GM21526 (cell line): ENCODE data around the gene ARHGAP24.
"Not testable (repeated sequence)": the region's sequence is repeated elsewhere in the genome, so short reads cannot be mapped to it uniquely, and the experiment has no call there.

Source experiments
- ATAC-seq: cut with Tn5 transposase; IDR thresholded peaks from one replicate; pipeline ENCODE4 v1.9.1; 2021; ENCODE audit warnings: moderate library complexity; ENCODE audit not compliant: unreplicated experiment, low FRiP score

Gene ARHGAP24

GRCh38 chr4:85482010-85482738 lies 7.2 kb downstream of the ARHGAP24 start:
- ATAC-seq, result no peak

- ATAC-seq, result no peak
Observed at GRCh38 chr4:85486425-85487086, 11.6 kb downstream of the ARHGAP24 start.

DNA sequence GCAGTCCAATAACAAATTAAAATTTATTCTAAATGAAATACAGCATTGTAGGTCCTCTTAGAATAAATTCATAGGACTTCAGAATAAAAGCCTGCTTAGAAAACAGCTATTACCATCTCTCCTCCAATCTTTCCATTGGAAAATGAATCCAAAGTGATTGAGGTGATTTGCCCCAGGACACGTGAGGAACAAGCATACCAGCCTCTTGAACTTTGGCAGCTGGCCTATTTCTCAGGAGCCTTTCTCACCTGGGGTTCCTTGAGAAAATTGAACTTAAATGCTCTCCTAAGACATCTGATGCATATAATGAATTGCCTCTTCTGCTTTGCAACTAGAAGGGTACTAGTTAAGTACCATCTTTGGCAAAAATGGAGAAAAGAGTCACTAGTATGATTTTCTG lies 13.5 kb downstream of the ARHGAP24 start:
- ATAC-seq, result no peak

DNA sequence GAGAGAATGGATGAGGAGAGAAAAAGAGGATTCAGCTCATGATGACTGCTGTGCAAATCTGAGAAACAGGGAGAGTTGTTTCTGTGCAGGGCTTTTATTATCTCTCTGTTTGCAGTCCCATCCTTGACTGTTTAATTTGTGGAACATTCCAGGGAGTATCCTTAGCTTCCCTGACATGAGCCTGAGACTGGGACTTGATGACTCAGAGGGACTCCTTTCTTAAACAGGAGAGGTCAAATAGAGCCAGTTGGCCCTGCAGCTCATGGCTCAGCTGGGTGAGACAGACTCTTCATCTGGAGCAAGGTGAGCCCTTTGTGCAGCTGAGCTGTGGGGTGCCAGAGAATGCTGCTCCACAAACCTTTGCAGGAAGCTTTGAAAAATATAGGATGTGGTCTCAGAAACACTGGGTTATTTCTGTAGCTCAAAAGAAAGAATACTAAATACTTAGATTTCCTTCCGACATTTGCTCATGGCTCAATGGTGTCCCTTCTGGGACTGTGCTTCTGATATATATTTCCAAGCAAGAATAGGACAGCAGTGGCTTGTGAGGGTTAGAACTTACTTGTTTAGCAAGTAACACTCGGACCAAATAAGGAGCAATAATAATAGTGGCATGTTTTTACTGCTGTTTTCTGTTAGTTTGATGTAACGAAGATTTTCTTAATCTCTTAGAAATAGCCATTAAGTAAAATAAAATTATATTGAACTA lies 14.5 kb downstream of the ARHGAP24 start:
- ATAC-seq, result no peak

DNA sequence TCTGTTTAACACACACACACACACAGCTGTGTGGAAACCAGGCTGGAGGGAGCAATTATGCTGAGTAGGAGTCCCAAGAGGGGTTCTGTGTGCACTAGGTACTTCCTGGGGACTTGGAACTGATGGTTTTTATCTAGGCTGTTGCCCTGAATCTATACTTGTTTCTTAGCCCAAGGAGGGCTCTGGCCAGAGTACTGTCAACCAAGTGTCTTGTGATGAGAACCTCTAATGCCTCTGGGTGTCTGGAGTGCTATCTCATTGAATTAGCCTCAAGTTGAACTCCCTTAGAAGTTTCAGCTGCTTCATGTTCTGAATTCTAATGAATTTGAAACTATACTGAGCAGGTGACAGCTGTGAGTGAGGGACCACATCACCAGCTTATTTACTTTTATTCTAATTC lies 16.6 kb downstream of the ARHGAP24 start:
- ATAC-seq, result no peak

GRCh38 chr4:85492336-85492735 lies 17.4 kb downstream of the ARHGAP24 start:
- no peak for ATAC-seq

DNA sequence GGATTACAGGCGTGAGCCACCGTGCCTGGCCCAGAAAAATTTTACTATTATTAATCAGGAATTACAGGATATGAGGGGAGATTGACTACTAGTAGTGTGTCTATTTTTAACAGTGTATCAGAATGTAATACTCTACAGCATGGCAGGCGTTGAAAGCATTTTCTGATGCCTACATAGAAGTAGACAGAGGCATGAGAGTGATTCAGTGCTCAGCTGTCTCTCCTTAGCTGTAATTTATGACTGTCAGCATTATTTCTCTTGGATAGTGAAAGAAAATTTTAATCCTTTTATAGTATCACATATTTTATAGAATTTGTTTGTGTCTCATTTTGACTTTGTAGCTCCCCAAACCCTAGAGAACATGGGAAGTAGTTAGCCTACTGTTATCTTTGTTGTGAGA lies 20.7 kb downstream of the ARHGAP24 start:
- ATAC-seq, result no peak

GRCh38 chr4:85496126-85496849 lies 21.3 kb downstream of the ARHGAP24 start:
- no peak for ATAC-seq

- no peak for ATAC-seq
Observed at GRCh38 chr4:85496933-85497332, 22.0 kb downstream of the ARHGAP24 start.

DNA sequence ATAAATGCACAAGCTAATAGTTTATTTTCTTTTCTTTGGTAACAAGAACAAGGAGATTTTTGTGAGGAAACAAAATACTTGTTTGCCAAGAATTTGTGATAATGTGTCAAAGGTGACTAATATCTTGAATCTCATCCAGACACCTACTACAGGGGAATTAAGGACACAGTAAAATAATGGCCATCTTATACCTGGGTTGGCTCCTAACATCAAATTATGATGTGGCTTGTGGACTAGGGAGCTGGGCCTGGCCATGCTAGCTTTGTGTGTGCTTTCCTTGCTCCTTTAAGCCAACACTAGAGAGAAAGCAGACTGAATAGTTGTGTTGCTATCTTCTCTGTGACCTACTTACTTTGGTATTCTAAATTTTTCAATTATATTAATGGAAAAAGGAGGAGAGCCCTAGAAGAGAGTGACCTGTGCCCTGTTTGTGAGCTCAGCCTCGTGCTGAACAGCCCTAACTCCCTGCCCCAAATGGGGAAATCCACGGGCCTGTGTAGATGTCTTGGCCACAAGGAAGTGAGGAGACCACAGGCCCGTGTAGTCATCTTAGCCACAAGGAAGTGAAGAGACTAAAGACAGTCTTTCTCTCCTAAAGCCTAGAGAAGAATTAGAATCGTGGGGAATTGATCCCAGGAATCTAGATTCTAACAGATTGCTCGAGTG lies 23.3 kb downstream of the ARHGAP24 start:
- ATAC-seq, result peak; percentile 93

DNA sequence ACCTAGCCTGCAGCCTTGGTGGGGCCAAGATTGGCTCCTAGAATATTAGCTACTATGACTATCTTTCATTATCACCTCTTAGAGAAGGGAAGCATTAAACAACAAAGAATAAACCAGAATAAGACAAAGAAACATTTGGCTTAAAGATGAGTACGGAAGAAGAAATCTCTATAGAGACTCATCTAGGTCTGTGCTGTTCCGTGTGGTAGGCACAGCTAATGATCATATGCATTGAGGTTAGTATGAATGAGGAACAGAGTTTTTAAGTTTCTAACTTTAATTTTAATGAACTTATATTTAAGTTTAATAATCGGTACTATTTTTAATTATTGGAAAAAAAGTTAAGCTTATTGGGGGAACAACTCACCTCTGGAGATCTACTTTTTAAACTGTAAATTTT lies 24.6 kb downstream of the ARHGAP24 start:
- no peak for ATAC-seq

DNA sequence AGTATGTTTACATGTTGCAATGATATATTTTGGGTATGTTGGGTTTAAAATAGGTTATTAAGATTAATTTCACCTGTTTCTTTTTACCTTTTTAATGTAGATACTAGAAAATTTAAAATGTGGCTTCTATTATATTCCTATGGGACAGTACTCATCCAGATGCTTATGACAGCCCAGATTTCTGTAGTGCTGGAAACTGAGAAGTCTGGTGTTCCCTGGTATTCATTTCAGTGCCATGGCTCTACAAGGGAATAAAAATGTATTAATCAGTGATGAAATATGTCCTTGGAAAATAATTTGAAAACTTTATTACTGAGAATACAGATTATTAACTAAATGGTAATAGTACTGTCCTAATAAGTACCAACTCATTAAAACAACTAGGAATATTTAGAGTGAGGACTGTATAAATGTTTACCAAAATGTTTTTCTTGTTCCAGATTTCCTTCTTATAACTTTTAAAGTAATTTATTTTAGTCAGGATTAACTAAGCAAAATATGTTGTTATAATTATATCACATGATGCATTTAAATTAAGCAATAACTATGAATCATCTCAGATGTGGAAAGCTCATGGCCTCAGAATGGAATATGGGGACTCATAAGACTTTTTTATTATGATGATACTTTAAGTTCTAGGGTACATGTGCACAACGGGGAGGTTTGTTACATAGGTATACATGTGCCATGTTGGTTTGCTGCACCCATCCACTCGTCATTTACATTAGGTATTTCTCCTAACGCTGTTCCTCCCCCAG lies 25.3 kb downstream of the ARHGAP24 start:
- no peak for ATAC-seq

DNA sequence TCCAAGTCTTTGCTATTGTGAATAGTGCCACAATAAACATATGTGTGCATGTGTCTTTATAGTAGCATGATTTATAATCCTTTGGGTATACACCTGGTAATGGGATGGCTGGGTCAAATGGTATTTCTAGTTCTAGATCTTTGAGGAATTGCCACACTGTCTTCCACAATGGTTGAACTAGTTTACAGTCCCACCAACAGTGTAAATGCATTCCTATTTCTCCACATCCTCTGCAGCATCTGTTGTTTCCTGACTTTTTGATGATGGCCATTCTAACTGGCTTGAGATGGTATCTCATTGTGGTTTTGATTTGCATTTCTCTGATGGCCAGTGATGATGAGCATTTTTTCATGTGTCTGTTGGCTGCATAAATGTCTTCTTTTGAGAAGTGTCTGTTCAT lies 26.2 kb downstream of the ARHGAP24 start:
- ATAC-seq, result not testable (repeated sequence)

- no peak for ATAC-seq
Observed at GRCh38 chr4:85508654-85509053, 33.7 kb downstream of the ARHGAP24 start.

GRCh38 chr4:85509882-85510631 lies 35.1 kb downstream of the ARHGAP24 start:
- no peak for ATAC-seq

DNA sequence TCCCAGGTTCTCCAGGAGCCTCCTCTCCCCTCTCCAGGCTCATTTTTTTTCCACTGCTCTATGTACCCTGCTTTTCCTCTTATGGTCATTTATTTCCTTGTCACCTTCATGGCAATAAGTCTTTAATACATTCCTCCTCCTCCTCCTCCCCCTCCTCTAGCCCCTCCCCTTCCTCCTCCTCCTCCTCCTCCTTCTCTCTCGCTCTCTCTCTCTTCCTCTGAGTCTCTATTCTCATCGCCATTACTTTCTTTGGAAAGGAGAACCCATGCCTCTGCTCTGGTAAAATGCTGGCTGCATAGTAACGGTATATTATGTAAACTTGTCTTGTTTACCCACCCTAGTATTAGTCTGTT lies 35.7 kb downstream of the ARHGAP24 start:
- no peak for ATAC-seq

GRCh38 chr4:85512446-85513205 lies 37.7 kb downstream of the ARHGAP24 start:
- no peak for ATAC-seq

GRCh38 chr4:85514117-85514516 lies 39.2 kb downstream of the ARHGAP24 start:
- ATAC-seq, result no peak
